ENCODE results near the gene FLNC. TPM values are rescaled to one million over a fixed set of nuclear protein-coding genes. Genes with fewer than 3 reads are reported as not detected.
A peak's percentile ranks its signal among the peaks of the same experiment; 100 is the strongest.

FLNC gene
- total and polyA plus RNA-seq, 2 of the 13 experiments (the other 11 are each of a cell fraction or from before 2014, with no cell fraction given), result 0.02 TPM; not detected in 1

GRCh38 chr7:128869138-128869943 is 39.1 kb downstream of the FLNC start (continued):
- TF ChIP-seq ZNF878 (CRISPR knock-in tag; IDR thresholded peaks at IDR 0.05), result no peak
- no peak for TF ChIP-seq SETDB1 (CRISPR knock-in tag; IDR thresholded peaks at IDR 0.05; ENCODE audit: borderline replicate concordance)
- TF ChIP-seq MLXIP (CRISPR knock-in tag; IDR thresholded peaks at IDR 0.05; ENCODE audit: borderline replicate concordance), result no peak
- TF ChIP-seq ZNF264 (CRISPR knock-in tag; IDR thresholded peaks at IDR 0.05), result no peak
- no peak for TF ChIP-seq ZNF607 (CRISPR knock-in tag; IDR thresholded peaks at IDR 0.05; ENCODE audit: borderline replicate concordance)
- no peak for TF ChIP-seq YY1 (IDR thresholded peaks at IDR 0.05; ENCODE audit: insufficient read depth, insufficient replicate concordance, low read depth, low read length)
- no peak for TF ChIP-seq ISL2 (CRISPR knock-in tag; IDR thresholded peaks at IDR 0.05)
- TF ChIP-seq, protein P1, sequence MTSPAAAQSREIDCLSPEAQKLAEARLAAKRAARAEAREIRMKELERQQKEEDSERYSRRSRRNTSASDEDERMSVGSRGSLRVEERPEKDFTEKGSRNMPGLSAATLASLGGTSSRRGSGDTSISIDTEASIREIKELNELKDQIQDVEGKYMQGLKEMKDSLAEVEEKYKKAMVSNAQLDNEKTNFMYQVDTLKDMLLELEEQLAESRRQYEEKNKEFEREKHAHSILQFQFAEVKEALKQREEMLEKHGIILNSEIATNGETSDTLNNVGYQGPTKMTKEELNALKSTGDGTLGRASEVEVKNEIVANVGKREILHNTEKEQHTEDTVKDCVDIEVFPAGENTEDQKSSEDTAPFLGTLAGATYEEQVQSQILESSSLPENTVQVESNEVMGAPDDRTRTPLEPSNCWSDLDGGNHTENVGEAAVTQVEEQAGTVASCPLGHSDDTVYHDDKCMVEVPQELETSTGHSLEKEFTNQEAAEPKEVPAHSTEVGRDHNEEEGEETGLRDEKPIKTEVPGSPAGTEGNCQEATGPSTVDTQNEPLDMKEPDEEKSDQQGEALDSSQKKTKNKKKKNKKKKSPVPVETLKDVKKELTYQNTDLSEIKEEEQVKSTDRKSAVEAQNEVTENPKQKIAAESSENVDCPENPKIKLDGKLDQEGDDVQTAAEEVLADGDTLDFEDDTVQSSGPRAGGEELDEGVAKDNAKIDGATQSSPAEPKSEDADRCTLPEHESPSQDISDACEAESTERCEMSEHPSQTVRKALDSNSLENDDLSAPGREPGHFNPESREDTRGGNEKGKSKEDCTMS (CRISPR knock-in tag; conservative IDR thresholded peaks at IDR 0.05), result no peak
- no peak for TF ChIP-seq PAF1 (CRISPR knock-in tag; IDR thresholded peaks at IDR 0.05)
- TF ChIP-seq, protein P2, sequence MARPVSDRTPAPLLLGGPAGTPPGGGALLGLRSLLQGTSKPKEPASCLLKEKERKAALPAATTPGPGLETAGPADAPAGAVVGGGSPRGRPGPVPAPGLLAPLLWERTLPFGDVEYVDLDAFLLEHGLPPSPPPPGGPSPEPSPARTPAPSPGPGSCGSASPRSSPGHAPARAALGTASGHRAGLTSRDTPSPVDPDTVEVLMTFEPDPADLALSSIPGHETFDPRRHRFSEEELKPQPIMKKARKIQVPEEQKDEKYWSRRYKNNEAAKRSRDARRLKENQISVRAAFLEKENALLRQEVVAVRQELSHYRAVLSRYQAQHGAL (CRISPR knock-in tag; IDR thresholded peaks at IDR 0.05; ENCODE audit: not compliant biosample characterization), result no peak
- TF ChIP-seq ZNF589 (CRISPR knock-in tag; conservative IDR thresholded peaks at IDR 0.05), result no peak
- no peak for TF ChIP-seq ZNF562 (CRISPR knock-in tag; IDR thresholded peaks at IDR 0.05; ENCODE audit: borderline replicate concordance)
- no peak for TF ChIP-seq ZKSCAN1 (IDR thresholded peaks at IDR 0.05; ENCODE audit: low read length)
- TF ChIP-seq ZBTB42 (CRISPR knock-in tag; IDR thresholded peaks at IDR 0.05), result no peak
- TF ChIP-seq NONO (IDR thresholded peaks at IDR 0.05), result no peak
- 0 out of 2 replicates have a peak, but pooled peaks have one; percentile 40 for TF ChIP-seq NONO (CRISPR knock-in tag; conservative IDR thresholded peaks at IDR 0.05)
- no peak for TF ChIP-seq ZSCAN9 (CRISPR knock-in tag; IDR thresholded peaks at IDR 0.05; ENCODE audit: borderline replicate concordance)
- no peak for TF ChIP-seq NCOR1 (IDR thresholded peaks at IDR 0.05; ENCODE audit: borderline replicate concordance, low read length)
- 0 out of 2 replicates have a peak, but pooled peaks have one; percentile 14 for TF ChIP-seq MXD4 (CRISPR knock-in tag; IDR thresholded peaks at IDR 0.05)
- 0 out of 2 replicates have a peak, but pooled peaks have one; percentile 47 for TF ChIP-seq ZNF563 (CRISPR knock-in tag; IDR thresholded peaks at IDR 0.05)
- TF ChIP-seq ZNF850 (CRISPR knock-in tag; conservative IDR thresholded peaks at IDR 0.05), result no peak
- no peak for TF ChIP-seq ZFAT (CRISPR knock-in tag; conservative IDR thresholded peaks at IDR 0.05)
- no peak for TF ChIP-seq DR1 (CRISPR knock-in tag; IDR thresholded peaks at IDR 0.05)
- TF ChIP-seq KAT7 (CRISPR knock-in tag; IDR thresholded peaks at IDR 0.05; ENCODE audit: borderline replicate concordance), result no peak
- no peak for TF ChIP-seq TBX3 (IDR thresholded peaks at IDR 0.05; ENCODE audit: borderline replicate concordance)
- TF ChIP-seq SNAI1 (CRISPR knock-in tag; IDR thresholded peaks at IDR 0.05; ENCODE audit: borderline replicate concordance), result no peak
